Choroid plexus epithelial cell (primary cell): Measurements from ENCODE around the gene SPPL3.

Experiments
- DNase-seq: peaks from one replicate; pipeline ENCODE4 v3.0.0-alpha.2; 2010; ENCODE audit warnings: low read depth
- H3K4me3 ChIP-seq: 2 replicates; pipeline ENCODE4 v1.5.1; 2011; ENCODE audit warnings: low read depth, mild to moderate bottlenecking, control low read depth, low read length, moderate library complexity
- CTCF ChIP-seq: conservative IDR thresholded peaks from 2 replicates; pipeline ENCODE4 v1.5.1; 2011; ENCODE audit warnings: low read depth, mild to moderate bottlenecking, control low read depth, inconsistent platforms, low read length, moderate library complexity

The SPPL3 gene

GRCh38 chr12:120754792-120755191, 149.4 kb downstream of the SPPL3 start:
- no peak for TF ChIP-seq CTCF
- no peak for DNase-seq
- H3K4me3 ChIP-seq: no peak overlapping the region

GRCh38 chr12:120751389-120751788, 152.8 kb downstream of the SPPL3 start:
- TF ChIP-seq CTCF: no peak
- no peak for DNase-seq
- H3K4me3 ChIP-seq: no peak overlapping the region

- no peak for DNase-seq
- TF ChIP-seq CTCF: no peak
- no peak overlapping the region for H3K4me3 ChIP-seq
Measured at GRCh38 chr12:120750806-120751205, 153.4 kb downstream of the SPPL3 start.

GRCh38 chr12:120749256-120749655, 154.9 kb downstream of the SPPL3 start:
- TF ChIP-seq CTCF: no peak
- no peak overlapping the region for H3K4me3 ChIP-seq
- no peak for DNase-seq

- no peak for TF ChIP-seq CTCF
- H3K4me3 ChIP-seq: no peak overlapping the region
- no peak for DNase-seq
Measured at GRCh38 chr12:120748242-120748641, 155.9 kb downstream of the SPPL3 start.

- TF ChIP-seq CTCF: no peak
- H3K4me3 ChIP-seq: no peak overlapping the region
- no peak for DNase-seq
Measured at GRCh38 chr12:120744922-120745493, 159.2 kb downstream of the SPPL3 start.
